KG1 (cell line): Measurements from ENCODE around the gene SBK3.
"Not testable (repeated sequence)": the region's sequence is repeated elsewhere in the genome, so short reads cannot be mapped to it uniquely, and the experiment has no call there.

ENCODE experiments used
- DNase-seq: peaks from one replicate; lab custom pipeline; 2025; lab: John Stamatoyannopoulos, UW

Gene SBK3

GRCh38 chr19:55545443-55545842 is at the start of gene SBK3:
SBK3 (minus strand) TSS chr19:55545543; CDS start chr19:55545543, 0 bp downstream.
- DNase-seq, result no peak

GRCh38 chr19:55593096-55593772 is 47.9 kb upstream of the SBK3 start:
- no peak for DNase-seq

DNA sequence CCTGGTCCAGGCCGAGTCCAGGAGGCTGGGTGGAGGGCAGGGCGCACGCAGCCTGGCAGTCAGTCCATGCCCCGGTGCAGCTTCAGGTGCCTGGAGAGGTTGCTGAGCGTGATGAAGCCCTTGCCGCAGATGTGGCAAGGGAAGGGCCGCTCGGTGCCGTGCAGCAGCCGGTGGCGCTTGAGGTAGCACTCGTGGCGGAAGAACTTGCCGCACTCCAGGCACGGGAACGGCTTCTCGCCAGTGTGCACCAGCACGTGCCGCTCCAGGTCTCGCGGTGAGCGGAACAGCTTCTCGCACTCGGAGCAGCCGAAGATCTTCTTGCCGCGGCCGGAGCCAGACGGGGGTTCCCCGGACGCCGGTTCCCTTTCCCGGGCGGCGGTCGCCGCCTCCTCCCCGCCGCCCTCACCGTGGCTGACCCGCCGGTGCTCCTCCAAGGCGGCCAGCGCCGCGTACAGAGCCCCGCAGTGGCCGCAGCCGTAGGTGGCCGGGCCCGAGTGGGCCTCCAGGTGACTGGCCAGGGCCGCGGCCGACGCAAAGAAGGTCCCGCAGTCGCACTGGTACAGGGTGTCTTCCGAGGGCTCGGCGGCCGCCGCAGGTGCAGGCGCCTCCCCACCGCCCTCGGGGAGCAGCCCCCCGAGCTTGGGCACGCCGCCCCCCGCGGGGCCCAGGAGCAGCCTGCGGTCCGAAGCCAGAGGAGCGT is 47.2 kb upstream of the SBK3 start:
- DNase-seq, result no peak

DNA sequence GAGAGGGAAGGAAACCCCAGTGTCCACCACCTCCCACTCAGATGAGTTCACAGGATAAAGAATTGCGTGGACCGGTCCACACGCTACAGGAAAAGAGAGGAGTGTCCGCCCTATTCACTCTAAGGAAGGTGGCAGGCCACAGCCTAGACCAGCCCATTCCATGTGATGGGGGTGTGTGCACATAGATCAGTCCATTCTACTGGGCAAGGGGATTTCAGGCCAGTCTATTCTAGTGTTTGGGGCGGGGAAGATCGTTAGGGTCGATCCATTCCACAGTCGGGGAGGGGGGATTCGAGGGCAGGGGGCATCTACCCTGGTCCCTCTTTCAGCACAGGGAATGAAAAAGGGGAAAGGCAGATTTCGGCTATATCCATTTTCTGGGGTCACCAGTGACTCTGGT is 46.2 kb upstream of the SBK3 start:
- DNase-seq, result no peak

GRCh38 chr19:55590617-55591016 is 45.3 kb upstream of the SBK3 start:
- no peak for DNase-seq

DNA sequence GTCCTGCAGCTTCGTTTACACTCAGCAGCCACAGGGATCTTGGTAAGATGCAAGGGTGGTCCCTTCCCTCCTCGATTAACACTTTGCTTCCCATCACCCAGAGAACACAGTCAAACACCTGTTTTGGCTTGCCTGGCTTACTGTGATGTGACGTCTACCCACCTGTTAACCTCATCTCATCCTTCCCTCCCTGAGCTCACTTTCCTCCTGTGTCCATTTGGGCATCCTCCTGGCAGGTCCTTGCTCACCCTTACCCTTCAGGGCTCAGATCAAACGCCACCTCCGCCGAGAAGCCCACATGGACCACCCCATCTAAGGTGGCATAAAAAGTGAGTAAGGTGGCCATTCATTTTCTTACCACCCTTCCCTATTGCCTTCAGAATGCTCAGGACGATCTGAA is 44.8 kb upstream of the SBK3 start:
- DNase-seq, result no peak

DNA sequence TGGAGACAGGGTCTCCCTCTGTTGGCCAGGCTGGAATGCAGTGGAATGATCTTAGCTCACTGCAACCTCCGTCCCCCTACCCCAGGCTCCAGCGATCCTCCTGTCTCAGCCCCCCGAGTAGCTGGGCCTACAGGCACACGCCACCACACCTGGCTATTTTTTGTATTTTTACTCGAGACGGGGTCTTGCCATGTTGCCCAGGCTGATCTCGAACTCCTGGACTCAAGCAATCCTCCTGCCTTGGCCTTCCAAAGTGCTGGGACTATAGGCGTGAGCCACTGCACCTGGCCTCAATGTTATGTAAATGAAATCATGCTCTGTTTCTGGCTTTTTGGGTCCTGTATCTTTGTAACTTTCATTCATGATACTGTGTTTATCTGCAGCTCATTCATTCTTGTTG is 43.4 kb upstream of the SBK3 start:
- no peak for DNase-seq

GRCh38 chr19:55586976-55587668 is 41.8 kb upstream of the SBK3 start:
- DNase-seq, result peak; percentile 18

DNA sequence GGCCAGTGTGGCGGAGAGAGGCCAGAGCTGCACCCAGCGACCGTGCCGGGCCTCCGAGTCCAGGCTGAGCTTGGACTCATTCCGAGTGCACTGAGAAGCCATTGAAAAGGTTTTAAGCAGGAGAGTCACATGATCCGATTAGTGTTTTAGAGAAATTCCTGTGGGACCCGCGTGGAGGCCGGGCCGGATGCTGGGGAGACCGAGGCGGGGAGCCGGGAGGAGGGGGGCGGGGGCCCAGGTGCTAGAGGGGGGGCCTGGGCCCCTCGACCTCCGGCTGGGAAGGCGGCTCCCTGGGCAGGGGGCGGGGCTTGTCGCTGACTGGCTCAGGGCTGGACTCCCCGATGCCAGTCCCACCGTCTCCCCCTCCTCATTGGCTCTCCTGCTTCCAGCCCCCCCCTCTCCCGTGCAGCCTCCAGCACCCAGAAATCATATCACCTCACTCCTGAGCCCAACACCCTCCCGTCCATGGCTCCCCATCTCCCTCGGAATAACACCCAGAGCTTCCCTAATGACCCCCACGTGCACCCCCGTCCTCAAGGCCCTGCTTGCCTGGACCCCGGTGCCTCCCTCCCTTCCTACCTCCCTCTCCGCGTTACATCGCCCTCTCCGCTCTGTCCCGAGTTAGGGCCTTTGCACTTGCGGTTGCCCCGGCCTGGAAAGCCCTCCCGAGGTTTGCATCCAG is 40.5 kb upstream of the SBK3 start:
- no peak for DNase-seq

GRCh38 chr19:55584871-55585270 is 39.5 kb upstream of the SBK3 start:
- DNase-seq, result no peak

DNA sequence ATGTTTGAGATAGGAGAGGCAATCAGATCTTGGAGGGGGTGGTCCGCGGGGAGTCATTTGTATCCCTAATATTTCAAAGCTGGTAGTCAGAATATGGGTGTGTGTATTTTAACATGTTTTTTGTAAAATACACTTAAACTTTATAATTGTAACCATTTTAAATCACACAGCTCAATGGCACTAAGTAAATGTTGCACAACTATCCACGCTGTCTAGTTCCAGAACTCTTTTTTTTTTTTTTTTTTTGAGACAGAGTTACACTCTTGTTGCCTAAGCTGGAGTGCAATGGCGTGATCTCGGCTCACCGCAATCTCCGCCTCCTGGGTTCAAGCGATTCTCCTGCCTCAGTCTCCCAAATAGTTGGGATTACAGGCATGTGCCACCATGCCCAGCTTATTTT is 38.6 kb upstream of the SBK3 start:
- DNase-seq, result not testable (repeated sequence)

DNA sequence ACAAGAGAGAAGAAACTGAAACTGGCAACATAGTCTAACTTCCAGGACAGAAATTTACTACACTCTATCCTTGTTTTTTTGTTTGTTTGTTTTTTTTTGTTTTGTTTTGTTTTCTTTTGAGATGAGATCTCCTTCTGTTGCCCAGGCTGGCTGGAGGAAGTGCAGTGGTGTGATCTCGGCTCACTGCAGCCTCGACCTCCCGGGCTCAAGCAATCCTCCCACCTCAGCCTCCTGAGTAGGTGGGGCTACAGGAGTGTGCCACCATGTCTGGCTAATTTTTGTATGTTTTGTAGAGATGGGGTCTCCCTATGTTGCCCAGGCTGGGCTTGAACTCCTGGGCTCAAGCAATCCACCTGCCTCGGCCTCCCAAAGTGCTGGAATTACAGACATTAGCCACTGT is 36.9 kb upstream of the SBK3 start:
- DNase-seq, result not testable (repeated sequence)

DNA sequence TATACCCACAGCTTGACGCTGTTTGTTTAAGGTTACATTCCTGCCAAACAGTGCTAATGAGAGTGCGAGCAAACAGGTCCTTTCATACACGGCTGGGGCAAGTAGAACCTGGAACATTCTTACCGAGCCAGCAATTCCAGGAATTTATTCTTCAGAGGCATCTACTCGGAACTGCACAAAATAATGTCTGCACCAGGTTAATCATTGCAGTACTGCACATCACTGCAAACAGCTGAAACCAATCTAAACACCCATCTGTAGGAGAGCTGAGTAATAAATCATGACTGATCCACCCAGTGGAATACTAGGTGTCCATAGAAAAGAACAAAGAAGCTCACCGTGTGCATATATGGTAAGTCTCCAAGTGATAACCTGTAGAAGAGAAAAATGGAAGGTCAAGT is 36.5 kb upstream of the SBK3 start:
- no peak for DNase-seq

GRCh38 chr19:55581145-55581822 is 35.9 kb upstream of the SBK3 start:
- no peak for DNase-seq

GRCh38 chr19:55580628-55581144 is 35.3 kb upstream of the SBK3 start, which contains the start of gene ZNF579:
ZNF579 (minus strand) TSS chr19:55580848; CDS start chr19:55579639, 1,209 bp downstream.
- peak; percentile 82 for DNase-seq

GRCh38 chr19:55579766-55580621 is 34.7 kb upstream of the SBK3 start:
- DNase-seq, result no peak

- DNase-seq, result no peak
These were observed 33.7 kb upstream of the SBK3 start for GRCh38 chr19:55578761-55579747.

DNA sequence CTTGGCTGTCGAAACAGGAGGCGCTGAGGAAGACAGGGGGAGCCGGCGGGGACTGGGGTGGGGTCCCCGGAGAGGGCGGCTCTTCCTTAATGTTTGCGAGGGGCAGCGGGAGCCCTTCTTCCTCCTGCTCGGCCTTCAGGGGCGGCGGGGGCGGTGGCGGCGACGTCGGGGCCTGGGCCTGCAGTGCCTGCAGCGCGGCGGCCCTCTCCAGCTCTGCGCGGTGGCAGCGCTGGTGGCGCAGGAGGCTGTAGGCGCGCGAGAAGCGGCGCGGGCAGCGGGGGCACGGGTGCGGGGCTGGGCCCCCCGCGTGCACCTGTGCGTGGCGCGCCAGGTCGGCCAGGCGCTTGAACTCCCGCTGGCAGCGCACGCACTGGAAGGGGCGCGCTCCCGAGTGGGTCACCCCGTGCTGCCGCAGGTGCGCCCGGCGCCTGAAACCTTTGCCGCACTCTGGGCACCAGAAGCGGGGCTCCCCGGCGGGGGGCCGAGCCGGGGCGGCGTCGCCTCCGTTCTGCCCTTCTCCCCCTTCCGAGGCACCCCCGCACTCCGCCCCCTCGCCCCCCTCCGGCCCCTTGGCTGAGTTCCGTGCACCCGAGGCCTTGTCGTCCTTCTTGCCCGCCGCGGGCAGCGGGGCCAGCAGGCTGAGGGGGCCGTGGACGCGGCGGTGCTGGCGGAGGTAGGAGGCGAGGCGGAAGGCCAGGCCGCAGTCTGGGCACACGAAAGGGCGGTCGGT is 32.9 kb upstream of the SBK3 start:
- DNase-seq, result no peak

DNA sequence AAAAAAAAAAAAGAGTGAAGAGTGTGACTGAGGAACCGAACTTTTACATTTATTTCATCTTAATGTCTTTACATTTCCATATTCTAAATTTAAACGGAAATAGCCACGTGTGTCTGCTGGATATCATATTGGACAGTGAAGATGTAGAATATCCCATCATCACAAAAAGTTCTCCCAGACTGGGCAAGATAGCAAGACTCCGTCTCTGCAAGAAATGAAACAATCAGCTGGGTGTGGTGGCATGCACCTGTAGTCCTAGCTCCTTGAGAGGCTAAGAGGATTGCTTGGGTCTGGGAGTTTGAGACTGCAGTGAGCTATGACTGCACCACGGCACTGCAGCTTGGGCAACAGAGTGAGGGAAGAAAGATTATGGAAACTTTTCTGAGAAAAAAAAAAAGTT is 31.4 kb upstream of the SBK3 start:
- DNase-seq, result no peak
